OCI-LY3 (cell line): Measurements from ENCODE around the gene AUNIP.

ENCODE experiments used
- EZH2phosphoT487 ChIP-seq: fragments of 200-600 bp; shearing (Covaris generic); IDR thresholded peaks from 2 replicates; pipeline ENCODE4 v1.6.1; 2018; ENCODE audit warnings: antibody characterized with exemption, mixed run types, low read depth
- TF ChIP-seq, protein P1 (sequence below): fragments of 200-600, 300-600 bp; sonication (generic); IDR thresholded peaks from 2 replicates; pipeline ENCODE4 v1.5.1; 2014; ENCODE audit warnings: antibody characterized with exemption, low read length, low read depth

DNA sequence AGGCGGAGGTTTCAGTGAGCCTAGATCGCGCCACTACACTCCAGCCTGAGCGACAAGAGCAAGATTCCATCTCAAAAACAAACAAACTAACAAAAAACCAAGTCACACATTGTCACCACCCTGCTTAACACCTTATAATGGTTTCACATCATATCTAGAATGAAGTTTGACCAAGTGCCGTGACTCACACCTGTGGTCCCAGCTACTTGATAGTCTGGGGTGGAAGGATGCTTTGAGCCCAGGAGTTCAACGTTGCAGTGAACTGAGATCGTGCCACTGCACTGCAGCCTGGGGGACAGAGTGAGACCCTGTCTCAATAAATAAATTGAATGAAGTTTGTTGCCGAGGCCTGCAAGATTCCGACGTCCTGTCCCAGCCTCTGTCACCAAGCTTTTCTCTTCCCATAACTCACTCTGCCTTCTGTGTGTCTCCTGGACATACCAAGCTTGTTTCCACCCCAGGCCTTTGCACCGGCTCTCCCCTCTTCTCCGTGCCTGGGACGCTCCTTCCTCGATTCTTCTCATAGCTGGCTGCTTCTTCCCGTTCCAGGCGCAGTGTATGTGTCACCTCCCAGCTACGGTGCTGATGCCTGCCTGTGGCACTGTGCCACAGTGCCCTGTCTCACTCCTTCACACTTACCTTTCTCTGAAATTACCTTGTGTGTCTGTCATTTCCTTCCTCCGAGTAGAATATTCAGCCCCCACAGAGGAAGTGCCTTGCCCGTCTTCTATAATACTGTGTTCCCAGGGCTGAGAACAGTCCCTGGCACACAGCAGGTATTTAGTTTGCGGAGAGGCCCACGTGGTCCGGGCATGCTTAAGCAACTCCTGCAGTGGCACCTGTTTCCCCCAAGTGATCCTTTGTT is 63.1 kb downstream of the AUNIP start:
- TF ChIP-seq, protein P1, sequence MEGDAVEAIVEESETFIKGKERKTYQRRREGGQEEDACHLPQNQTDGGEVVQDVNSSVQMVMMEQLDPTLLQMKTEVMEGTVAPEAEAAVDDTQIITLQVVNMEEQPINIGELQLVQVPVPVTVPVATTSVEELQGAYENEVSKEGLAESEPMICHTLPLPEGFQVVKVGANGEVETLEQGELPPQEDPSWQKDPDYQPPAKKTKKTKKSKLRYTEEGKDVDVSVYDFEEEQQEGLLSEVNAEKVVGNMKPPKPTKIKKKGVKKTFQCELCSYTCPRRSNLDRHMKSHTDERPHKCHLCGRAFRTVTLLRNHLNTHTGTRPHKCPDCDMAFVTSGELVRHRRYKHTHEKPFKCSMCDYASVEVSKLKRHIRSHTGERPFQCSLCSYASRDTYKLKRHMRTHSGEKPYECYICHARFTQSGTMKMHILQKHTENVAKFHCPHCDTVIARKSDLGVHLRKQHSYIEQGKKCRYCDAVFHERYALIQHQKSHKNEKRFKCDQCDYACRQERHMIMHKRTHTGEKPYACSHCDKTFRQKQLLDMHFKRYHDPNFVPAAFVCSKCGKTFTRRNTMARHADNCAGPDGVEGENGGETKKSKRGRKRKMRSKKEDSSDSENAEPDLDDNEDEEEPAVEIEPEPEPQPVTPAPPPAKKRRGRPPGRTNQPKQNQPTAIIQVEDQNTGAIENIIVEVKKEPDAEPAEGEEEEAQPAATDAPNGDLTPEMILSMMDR, result no peak
- no peak for TF ChIP-seq EZH2phosphoT487
